ENCODE data around the gene PHTF2.
A peak's percentile ranks its signal among the peaks of the same experiment; 100 is the strongest.

PHTF2 gene

GRCh38 chr7:77799078-77799964 is 748 bp downstream of the PHTF2 start:
- peak overlapping the region; percentile 96 for H3K4me3 ChIP-seq (ENCODE audit: low read depth, low read length)
- TF ChIP-seq CTCF (IDR thresholded peaks at IDR 0.05; ENCODE audit: control insufficient read depth, extremely low read depth, insufficient read depth), result no peak
- DNase-seq (ENCODE audit: low read depth), result no peak

- no peak overlapping the region; the same call in 1 of the 2 replicates for H3K4me3 ChIP-seq (ENCODE audit: low read depth, low read length)
- no peak for TF ChIP-seq CTCF (IDR thresholded peaks at IDR 0.05; ENCODE audit: control insufficient read depth, extremely low read depth, insufficient read depth)
- no peak for DNase-seq (ENCODE audit: low read depth)
Measured at GRCh38 chr7:77800158-77800557, 1.6 kb downstream of the PHTF2 start.

GRCh38 chr7:77800730-77801129 is 2.2 kb downstream of the PHTF2 start:
- TF ChIP-seq CTCF (IDR thresholded peaks at IDR 0.05; ENCODE audit: control insufficient read depth, extremely low read depth, insufficient read depth), result no peak
- no peak overlapping the region for H3K4me3 ChIP-seq (ENCODE audit: low read depth, low read length)
- no peak for DNase-seq (ENCODE audit: low read depth)

GRCh38 chr7:77802557-77803405 is 4.2 kb downstream of the PHTF2 start:
- no peak overlapping the region for H3K4me3 ChIP-seq (ENCODE audit: low read depth, low read length)
- no peak for DNase-seq (ENCODE audit: low read depth)
- no peak for TF ChIP-seq CTCF (IDR thresholded peaks at IDR 0.05; ENCODE audit: control insufficient read depth, extremely low read depth, insufficient read depth)

- TF ChIP-seq CTCF (IDR thresholded peaks at IDR 0.05; ENCODE audit: control insufficient read depth, extremely low read depth, insufficient read depth), result no peak
- no peak overlapping the region for H3K4me3 ChIP-seq (ENCODE audit: low read depth, low read length)
- DNase-seq (ENCODE audit: low read depth), result no peak
Measured at GRCh38 chr7:77806425-77806824, 7.9 kb downstream of the PHTF2 start.

GRCh38 chr7:77808517-77808916 is 9.9 kb downstream of the PHTF2 start:
- TF ChIP-seq CTCF (IDR thresholded peaks at IDR 0.05; ENCODE audit: control insufficient read depth, extremely low read depth, insufficient read depth), result no peak
- no peak for DNase-seq (ENCODE audit: low read depth)
- H3K4me3 ChIP-seq (ENCODE audit: low read depth, low read length), result no peak overlapping the region

Data from LNCaP clone FGC (cell line).